ENCODE results near the gene PIGL. TPM values are rescaled to one million over a fixed set of nuclear protein-coding genes. Genes with fewer than 3 reads are reported as not detected.

The PIGL gene
- total and polyA plus RNA-seq, 12 donors: 10.3 to 102 (median 29.5) TPM

- Histone ChIP-seq H3K27ac (no peak overlapping the region), H3K9me3 (replicated peaks in 1 of 3) (no peaks in the 10 kb centered on the region), H3K27me3 (no peaks in the 10 kb centered on the region), H3K4me1 (replicated peaks in 1 of 2) (no peaks in the 10 kb centered on the region), H3K4me3 (no peak overlapping the region), H3K36me3 (replicated peaks in 1 of 2) (peaks cover 0 to 16% of the 10 kb centered on the region in 2 donors)
- no peak for DNase-seq
- WGBS, 4 donors: 94 to 100% (median 98%) methylated on average over 3 of the region's 3 CpGs
- intact Hi-C loops (cut with DNase I): no loop called here
- no peak for TF ChIP-seq CTCF (IDR thresholded peaks at IDR 0.05)
- TF ChIP-seq POLR2A (IDR thresholded peaks at IDR 0.05): no peak
These were observed 105.6 kb downstream of the PIGL start for GRCh38 chr17:16322636-16323035.

- WGBS, 4 donors: 83 to 100% (median 94%) methylated on average over 1 of the region's 1 CpG
- peaks cover 0 to 5% of the 10 kb centered on the region in 2 donors for H3K4me1 ChIP-seq (replicated peaks in 1 of 2)
- TF ChIP-seq POLR2A (IDR thresholded peaks at IDR 0.05): no peak
- no peak for TF ChIP-seq CTCF (IDR thresholded peaks at IDR 0.05)
- intact Hi-C loops (cut with DNase I): no loop called here
- H3K9me3 ChIP-seq (replicated peaks in 1 of 3): no peaks in the 10 kb centered on the region
- H3K27me3 ChIP-seq: no peaks in the 10 kb centered on the region
- no peak overlapping the region for H3K4me3 ChIP-seq
- peaks cover 0 to 16% of the 10 kb centered on the region in 2 donors for H3K36me3 ChIP-seq (replicated peaks in 1 of 2)
- DNase-seq: no peak
- no peak overlapping the region for H3K27ac ChIP-seq
These were observed 109.0 kb downstream of the PIGL start for GRCh38 chr17:16325964-16326363.

- H3K36me3 ChIP-seq (replicated peaks in 1 of 2): peaks cover 0 to 16% of the 10 kb centered on the region in 2 donors
These were observed 110.0 kb downstream of the PIGL start for GRCh38 chr17:16327018-16327417.

GRCh38 chr17:16328997-16329396 lies 112.0 kb downstream of the PIGL start:
- Histone ChIP-seq H3K27ac (no peak overlapping the region), H3K4me1 (replicated peaks in 1 of 2) (peaks cover 0 to 5% of the 10 kb centered on the region in 2 donors), H3K36me3 (replicated peaks in 1 of 2) (peaks cover 0 to 16% of the 10 kb centered on the region in 2 donors), H3K9me3 (replicated peaks in 1 of 3) (no peaks in the 10 kb centered on the region), H3K27me3 (no peaks in the 10 kb centered on the region), H3K4me3 (no peak overlapping the region)
- DNase-seq: no peak
- intact Hi-C loops (cut with DNase I): no loop called here
- TF ChIP-seq CTCF (IDR thresholded peaks at IDR 0.05): no peak
- no peak for TF ChIP-seq POLR2A (IDR thresholded peaks at IDR 0.05)
- 0 to 41% (median 31%) methylated on average over 1 of the region's 1 CpG for WGBS, 4 donors

More at GRCh38 chr17:16327018-16327417, 110.0 kb downstream of the PIGL start:
- Histone ChIP-seq H3K9me3 (replicated peaks in 1 of 3) (no peaks in the 10 kb centered on the region), H3K4me1 (replicated peaks in 1 of 2) (peaks cover 0 to 5% of the 10 kb centered on the region in 2 donors), H3K27ac (no peak overlapping the region), H3K4me3 (no peak overlapping the region), H3K27me3 (no peaks in the 10 kb centered on the region)
- intact Hi-C loops (cut with DNase I): no loop called here
- DNase-seq: no peak
- TF ChIP-seq CTCF (IDR thresholded peaks at IDR 0.05) (no peak), POLR2A (IDR thresholded peaks at IDR 0.05) (no peak)
- 94 to 98% (median 96%) methylated on average over 3 of the region's 3 CpGs for WGBS, 4 donors
